ENCODE results near the gene DLX3. TPM values are rescaled to one million over a fixed set of nuclear protein-coding genes. Genes with fewer than 3 reads are reported as not detected.

Gene DLX3
- total RNA-seq, 1 donor from 2014 or later: not detected

DNA sequence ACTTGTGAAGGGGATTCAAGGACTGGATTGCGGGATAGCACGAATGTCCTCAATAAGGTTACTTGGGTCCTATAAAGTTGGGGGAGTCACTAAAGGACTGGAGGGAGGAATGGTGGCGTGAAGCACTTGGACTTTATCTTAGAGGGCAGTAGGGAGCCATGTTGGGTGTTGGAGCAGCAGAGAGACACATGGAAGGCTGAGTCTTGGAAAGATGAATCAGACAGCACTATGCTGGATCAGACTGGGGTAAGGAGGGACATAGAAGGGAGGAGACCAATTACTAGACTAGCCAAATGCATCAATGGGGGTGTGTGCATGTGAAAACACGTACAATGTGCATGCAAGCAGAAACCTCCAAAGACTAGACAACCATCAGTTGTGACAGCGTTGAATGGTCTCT is 52.1 kb downstream of the DLX3 start:
- intact Hi-C loops (cut with micrococcal nuclease): no loop called here
- ATAC-seq (no peak), DNase-seq (no peak)

DNA sequence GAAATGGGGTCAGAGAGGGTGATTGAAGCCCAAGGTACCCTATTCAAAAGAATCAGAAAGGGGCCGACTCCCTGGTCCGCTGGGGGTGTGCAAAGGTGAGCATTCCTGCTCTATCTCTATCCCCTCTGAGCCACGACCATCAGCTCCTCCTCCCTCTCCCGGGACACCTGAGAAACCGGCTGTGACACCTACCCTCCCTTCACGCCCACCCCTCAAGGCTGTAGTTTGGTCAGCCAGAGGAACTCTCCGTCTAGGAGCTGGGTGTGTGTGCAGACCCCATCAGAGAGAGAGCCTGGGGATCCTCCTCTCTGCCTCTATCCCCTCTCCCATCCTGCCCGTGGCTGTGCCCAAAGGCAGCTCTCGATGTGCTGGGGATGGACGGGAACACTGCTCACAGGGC is 53.6 kb downstream of the DLX3 start:
- intact Hi-C loops (cut with micrococcal nuclease): no loop called here
- ATAC-seq (no peak), DNase-seq (no peak)

Other genes starting within 250 kb of the DLX3 start
- gene FAM117A, start 231.1 kb downstream of the DLX3 start, total RNA-seq: 11.2 TPM
- 52.8 TPM for gene KAT7, start 206.5 kb downstream of the DLX3 start, total RNA-seq
- gene TAC4, start 147.2 kb downstream of the DLX3 start, total RNA-seq: not detected
- not detected for gene DLX4, start 26.0 kb downstream of the DLX3 start, total RNA-seq
- gene ITGA3, start 60.9 kb upstream of the DLX3 start, total RNA-seq: 16.5 TPM
- 277 TPM for gene PDK2, start 100.1 kb upstream of the DLX3 start, total RNA-seq
- 1.2 TPM for gene SAMD14, start 134.9 kb upstream of the DLX3 start, total RNA-seq
- gene PPP1R9B, start 155.5 kb upstream of the DLX3 start, total RNA-seq: 37.6 TPM
- 155 TPM for gene SGCA, start 170.8 kb upstream of the DLX3 start, total RNA-seq
- 26.8 TPM for gene COL1A1, start 206.4 kb upstream of the DLX3 start, total RNA-seq

Measured in left ventricle myocardium superior (tissue), 1 donor.